AG08395 (cell line): Measurements from ENCODE around the gene RPL35.

Experiments
- DNase-seq: peaks from one replicate; pipeline ENCODE4 v3.0.0; 2012; ENCODE audit warnings: mixed read lengths, low spot score

The RPL35 gene

GRCh38 chr9:124818431-124819281 lies 43.1 kb downstream of the RPL35 start:
- no peak for DNase-seq

GRCh38 chr9:124815601-124816000 lies 46.2 kb downstream of the RPL35 start:
- no peak for DNase-seq

GRCh38 chr9:124814164-124814535 lies 47.6 kb downstream of the RPL35 start:
- no peak for DNase-seq

GRCh38 chr9:124813501-124814163 lies 48.1 kb downstream of the RPL35 start:
- no peak for DNase-seq

- no peak for DNase-seq
Measured at GRCh38 chr9:124813041-124813440, 48.7 kb downstream of the RPL35 start.

GRCh38 chr9:124812441-124812876 lies 49.3 kb downstream of the RPL35 start:
- DNase-seq = peak; percentile 92

- peak; percentile 62 for DNase-seq
Measured at GRCh38 chr9:124810663-124811355, 50.9 kb downstream of the RPL35 start.

GRCh38 chr9:124809741-124810500 lies 51.8 kb downstream of the RPL35 start:
- no peak for DNase-seq

GRCh38 chr9:124809211-124809610 lies 52.5 kb downstream of the RPL35 start:
- no peak for DNase-seq

- DNase-seq = no peak
Measured at GRCh38 chr9:124808246-124808956, 53.4 kb downstream of the RPL35 start.
